Smooth muscle cell (in vitro differentiated cells): ENCODE results near the gene SPCS1. TPM values are rescaled to one million over a fixed set of nuclear protein-coding genes. Genes with fewer than 3 reads are reported as not detected.

Experiments used
- DNase-seq: peaks from one replicate; lab custom pipeline; 2025; ENCODE audit not compliant: unreplicated experiment; lab: John Stamatoyannopoulos, UW
- H2AFZ ChIP-seq: fragments of 200-600 bp; sonication (generic); 2 replicates; pipeline ENCODE4 v1.6.0; 2016; ENCODE audit warnings: antibody characterized with exemption, low read depth, mild to moderate bottlenecking
- H3F3A ChIP-seq: fragments of 200-600 bp; sonication (generic); 2 replicates; pipeline ENCODE4 v1.6.0; 2017; ENCODE audit warnings: antibody characterized with exemption, low read depth
- H3K27ac ChIP-seq: fragments of 200-600 bp; sonication (generic); 2 replicates; pipeline ENCODE4 v1.5.1; 2016; ENCODE audit warnings: low read depth, mild to moderate bottlenecking
- H3K27me3 ChIP-seq: fragments of 200-600 bp; sonication (generic); 2 replicates; pipeline ENCODE4 v1.6.1; 2016; ENCODE audit warnings: low read depth, mild to moderate bottlenecking
- H3K36me3 ChIP-seq: fragments of 200-600 bp; sonication (generic); 2 replicates; pipeline ENCODE4 v1.5.1; 2016; ENCODE audit warnings: low read depth
- H3K4me1 ChIP-seq: fragments of 200-600 bp; sonication (generic); 2 replicates; pipeline ENCODE4 v1.5.1; 2016; ENCODE audit warnings: low read depth
- H3K4me2 ChIP-seq: fragments of 200-600 bp; sonication (generic); 2 replicates; pipeline ENCODE4 v1.6.0; 2016; ENCODE audit warnings: mild to moderate bottlenecking
- H3K4me3 ChIP-seq: fragments of 200-600 bp; sonication (generic); 2 replicates; pipeline ENCODE4 v1.5.1; 2016; ENCODE audit warnings: mild to moderate bottlenecking
- H3K79me2 ChIP-seq: fragments of 200-600 bp; sonication (generic); 2 replicates; pipeline ENCODE4 v1.6.0; 2016; ENCODE audit warnings: low read depth, mild to moderate bottlenecking
- H3K9ac ChIP-seq: fragments of 200-600 bp; sonication (generic); 2 replicates; pipeline ENCODE4 v1.6.0; 2016; ENCODE audit warnings: low read depth
- H3K9me3 ChIP-seq: fragments of 200-600 bp; sonication (generic); replicated peaks from 2 replicates; pipeline ENCODE4 v1.5.1; 2016; ENCODE audit warnings: low read depth
- H4K20me1 ChIP-seq: fragments of 200-600 bp; sonication (generic); 2 replicates; pipeline ENCODE4 v1.6.0; 2016; ENCODE audit warnings: low read depth
- WGBS: methylation state at CpG from one replicate; pipeline ENCODE4 v1.1.7; 2016; ENCODE audit warnings: low lambda C conversion rate; 5-methylcytosine and 5-hydroxymethylcytosine counted together
- polyA plus RNA-seq: library from polyadenylated mRNA; unstranded; fragments of >200 nt; fragmentation: Nextera tagmentation; extraction: Ambion mirVana; gene quantifications from 2 replicates; pipeline ENCODE4 v1.2.1, GENCODE V29; 2016
- total RNA-seq: library from RNA; depleted of rRNA; stranded (reverse); fragments of >200 nt; gene quantifications from 2 replicates; pipeline ENCODE4 v1.2.3, GENCODE V29; 2014
- TF ChIP-seq, protein P1 (sequence below): fragments of 200-600 bp; sonication (generic); IDR thresholded peaks from 2 replicates; pipeline ENCODE4 v1.5.1; 2017; ENCODE audit warnings: borderline replicate concordance, mild to moderate bottlenecking, antibody characterized with exemption; ENCODE audit not compliant: insufficient read depth, poor library complexity, severe bottlenecking

Gene SPCS1
- total and polyA plus RNA-seq, 2 experiments from 2014 or later = 329 to 409 TPM

DNA sequence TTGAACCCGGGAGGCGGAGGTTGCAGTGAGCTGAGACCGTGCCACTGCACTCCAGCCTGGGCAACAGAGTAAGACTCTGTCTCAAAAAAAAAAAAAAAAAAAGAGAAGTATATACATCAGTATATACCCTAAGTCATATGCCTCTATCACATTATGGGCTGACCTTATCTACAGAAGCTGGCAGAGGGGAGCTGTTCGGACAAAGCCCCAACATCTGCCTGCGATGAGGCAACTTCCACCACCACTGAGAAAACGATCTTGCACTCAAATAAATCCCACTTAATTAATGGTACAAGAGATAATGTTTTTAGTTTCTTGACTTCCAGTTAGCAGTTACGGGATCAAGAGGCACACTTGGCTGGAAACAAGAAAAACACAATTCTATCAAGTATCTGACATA lies 2.6 kb upstream of the SPCS1 start:
- peak overlapping the region; percentile 98 for H3K4me3 ChIP-seq
- H3K27ac ChIP-seq = no peak overlapping the region
- TF ChIP-seq, protein P1, sequence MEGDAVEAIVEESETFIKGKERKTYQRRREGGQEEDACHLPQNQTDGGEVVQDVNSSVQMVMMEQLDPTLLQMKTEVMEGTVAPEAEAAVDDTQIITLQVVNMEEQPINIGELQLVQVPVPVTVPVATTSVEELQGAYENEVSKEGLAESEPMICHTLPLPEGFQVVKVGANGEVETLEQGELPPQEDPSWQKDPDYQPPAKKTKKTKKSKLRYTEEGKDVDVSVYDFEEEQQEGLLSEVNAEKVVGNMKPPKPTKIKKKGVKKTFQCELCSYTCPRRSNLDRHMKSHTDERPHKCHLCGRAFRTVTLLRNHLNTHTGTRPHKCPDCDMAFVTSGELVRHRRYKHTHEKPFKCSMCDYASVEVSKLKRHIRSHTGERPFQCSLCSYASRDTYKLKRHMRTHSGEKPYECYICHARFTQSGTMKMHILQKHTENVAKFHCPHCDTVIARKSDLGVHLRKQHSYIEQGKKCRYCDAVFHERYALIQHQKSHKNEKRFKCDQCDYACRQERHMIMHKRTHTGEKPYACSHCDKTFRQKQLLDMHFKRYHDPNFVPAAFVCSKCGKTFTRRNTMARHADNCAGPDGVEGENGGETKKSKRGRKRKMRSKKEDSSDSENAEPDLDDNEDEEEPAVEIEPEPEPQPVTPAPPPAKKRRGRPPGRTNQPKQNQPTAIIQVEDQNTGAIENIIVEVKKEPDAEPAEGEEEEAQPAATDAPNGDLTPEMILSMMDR = no peak
- WGBS = 93% methylated on average over 7 of the region's 7 CpGs
- H4K20me1 ChIP-seq = peaks cover 41% of the 10 kb centered on the region
- no peak overlapping the region for H3K9ac ChIP-seq
- no peak for DNase-seq
- H3K79me2 ChIP-seq = peaks cover 90% of the 10 kb centered on the region
- H3K9me3 ChIP-seq = no peaks in the 10 kb centered on the region
- H3K27me3 ChIP-seq = no peaks in the 10 kb centered on the region
- H2AFZ ChIP-seq = no peak overlapping the region
- peaks cover 25% of the 10 kb centered on the region for H3K4me1 ChIP-seq
- peaks cover 24% of the 10 kb centered on the region for H3F3A ChIP-seq
- H3K36me3 ChIP-seq = peaks cover 4% of the 10 kb centered on the region
- H3K4me2 ChIP-seq = peak overlapping the region; percentile 100

DNA sequence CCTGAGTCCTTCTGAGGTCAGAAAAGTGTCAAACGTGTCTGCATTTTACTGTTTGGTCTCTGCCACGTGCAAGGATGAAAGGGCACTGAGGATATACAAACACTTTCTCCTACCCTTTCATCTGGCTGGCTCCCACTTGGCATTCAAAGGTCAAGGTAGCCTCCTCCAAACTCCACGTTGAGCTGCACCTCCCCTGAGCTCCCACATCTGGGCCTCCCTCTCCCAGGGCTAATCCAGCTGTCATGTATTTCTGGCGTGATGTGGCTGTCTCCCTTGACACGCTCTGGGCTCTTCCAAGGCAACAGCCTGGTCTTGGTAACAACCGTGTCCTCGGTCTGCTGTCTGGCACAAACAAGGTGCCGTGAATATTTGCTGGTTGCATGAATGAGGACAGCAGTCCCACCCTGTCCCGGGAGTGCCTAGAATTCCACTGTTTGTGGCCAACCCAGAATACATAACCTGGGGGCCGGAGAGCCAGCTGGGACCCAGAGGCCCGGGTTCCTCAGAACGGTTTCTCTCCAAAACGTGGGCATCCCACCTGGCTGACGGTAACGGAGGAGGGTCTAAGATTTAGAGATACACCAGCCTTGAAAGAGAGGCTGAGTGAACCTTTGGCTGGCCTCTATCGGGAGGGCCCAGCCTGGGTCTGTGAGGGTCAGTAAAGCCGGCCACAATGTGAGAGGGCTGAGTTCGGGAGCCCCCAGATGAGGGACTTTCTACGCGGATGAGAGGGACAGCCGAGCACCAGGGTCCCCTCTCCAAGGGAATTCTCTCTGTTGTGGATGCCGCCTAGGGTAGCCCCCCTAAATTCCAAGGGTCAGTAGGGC lies 1.1 kb upstream of the SPCS1 start:
- WGBS = 3% methylated on average over 22 of the region's 22 CpGs
- Histone ChIP-seq H3K4me3 (peak overlapping the region; percentile 98), H3K9ac (peak overlapping the region; percentile 89), H3K27ac (peak overlapping the region; percentile 87), H3K79me2 (peaks cover 78% of the 10 kb centered on the region), H3K36me3 (peaks cover 4% of the 10 kb centered on the region), H3K4me2 (peak overlapping the region; percentile 100), H4K20me1 (peaks cover 34% of the 10 kb centered on the region), H3K9me3 (no peaks in the 10 kb centered on the region), H3K4me1 (peaks cover 25% of the 10 kb centered on the region), H3K27me3 (no peaks in the 10 kb centered on the region), H2AFZ (peak overlapping the region; percentile 96), H3F3A (peaks cover 17% of the 10 kb centered on the region)
- no peak for DNase-seq
- TF ChIP-seq, protein P1 = no peak

DNA sequence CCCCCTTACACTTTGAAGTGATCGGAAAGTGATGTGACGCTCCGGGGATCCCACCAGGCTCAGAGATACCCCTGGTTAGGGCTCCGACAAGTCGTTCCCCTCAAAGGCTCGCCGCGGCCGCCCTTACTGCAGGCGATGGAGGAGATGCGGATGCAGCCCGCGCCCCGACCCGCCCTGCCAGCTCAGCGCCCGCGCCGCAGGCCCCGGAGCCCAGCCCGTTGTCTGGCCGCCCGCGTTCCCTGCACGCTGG lies 543 bp upstream of the SPCS1 start:
- WGBS = 0% methylated on average over 16 of the region's 25 CpGs

More for the DNA sequence above, 543 bp upstream of the SPCS1 start:
- Histone ChIP-seq H3F3A (peaks cover 17% of the 10 kb centered on the region), H4K20me1 (peaks cover 29% of the 10 kb centered on the region), H3K4me2 (peak overlapping the region; percentile 100), H3K27ac (peak overlapping the region; percentile 87), H3K79me2 (peaks cover 73% of the 10 kb centered on the region), H3K36me3 (peaks cover 4% of the 10 kb centered on the region), H3K27me3 (no peaks in the 10 kb centered on the region), H3K9me3 (no peaks in the 10 kb centered on the region), H3K9ac (peak overlapping the region; percentile 89), H3K4me3 (peak overlapping the region; percentile 98), H2AFZ (peak overlapping the region; percentile 96), H3K4me1 (peaks cover 25% of the 10 kb centered on the region)
- no peak for DNase-seq
- TF ChIP-seq, protein P1 = no peak
